ENCODE measurements around the gene MMP17.

GRCh38 chr12:131873293-131873692 lies 45.1 kb downstream of the MMP17 start:
- TF ChIP-seq CTCF (conservative IDR thresholded peaks at IDR 0.05; ENCODE audit: low read depth, low read length): no peak
- TF ChIP-seq EZH2phosphoT487 (IDR thresholded peaks at IDR 0.05; ENCODE audit: borderline replicate concordance, low read length): no peak
